CD4-positive, CD25-positive, alpha-beta regulatory T cell (primary cell): Measurements from ENCODE around the gene SOS2. TPM values are rescaled to one million over a fixed set of nuclear protein-coding genes. Genes with fewer than 3 reads are reported as not detected.
A peak's percentile ranks its signal among the peaks of the same experiment; 100 is the strongest.

Experiments
- ATAC-seq, 2 donors: fragments of 150-1000 bp; cut with Tn5 transposase; one replicate each; pipeline ENCODE4 v1.10.0; 2021; ENCODE audit warnings: low read depth in 2 of 2, moderate number of reproducible peaks in 2 of 2, moderate library complexity in 1 of 2
- DNase-seq, 3 donors: peaks; one replicate each; pipeline versions ENCODE4 v3.0.0 to v3.0.0-alpha.2; 2012 to 2022; ENCODE audit warnings: mixed read lengths in 1 of 3
- H3K27ac ChIP-seq: one replicate; pipeline ENCODE4 v1.7.0; 2013; ENCODE audit warnings: mild to moderate bottlenecking, low read length; ENCODE audit not compliant: insufficient read depth, poor library complexity, severe bottlenecking
- H3K27me3 ChIP-seq: one replicate; pipeline ENCODE4 v1.7.0; 2013; ENCODE audit warnings: low read length; ENCODE audit not compliant: control insufficient read depth, insufficient read depth
- H3K36me3 ChIP-seq: one replicate; pipeline ENCODE4 v1.7.0; 2013; ENCODE audit warnings: mild to moderate bottlenecking, low read length, moderate library complexity; ENCODE audit not compliant: control insufficient read depth, insufficient read depth
- H3K4me1 ChIP-seq: 2 replicates; pipeline ENCODE4 v1.7.0; 2013; ENCODE audit warnings: mild to moderate bottlenecking, low read length; ENCODE audit not compliant: insufficient read depth, control insufficient read depth, poor library complexity, severe bottlenecking
- H3K4me3 ChIP-seq: one replicate; pipeline ENCODE4 v1.7.0; 2013; ENCODE audit warnings: low read depth, mild to moderate bottlenecking, low read length, moderate library complexity
- H3K9me3 ChIP-seq, 2 experiments: 1 replicate in 1 of 2; 2 replicates in 1 of 2; pipeline ENCODE4 v1.7.0; 2013; ENCODE audit warnings: low read length in 2 of 2, mild to moderate bottlenecking in 1 of 2, moderate library complexity in 1 of 2; ENCODE audit not compliant: control insufficient read depth in 2 of 2
- H3K27ac Mint-ChIP-seq, 3 donors: one replicate each; pipeline ENCODE4 v1.8.0; 2020 to 2022; ENCODE audit warnings: mild to moderate bottlenecking in 3 of 3, mixed read lengths in 3 of 3, moderate library complexity in 2 of 3
- H3K27me3 Mint-ChIP-seq: one replicate; pipeline ENCODE4 v1.8.0; 2022; ENCODE audit warnings: mild to moderate bottlenecking, mixed read lengths
- H3K36me3 Mint-ChIP-seq: one replicate; pipeline ENCODE4 v1.8.0; 2020; ENCODE audit warnings: mixed read lengths
- H3K4me1 Mint-ChIP-seq, 4 donors: one replicate each; pipeline ENCODE4 v1.8.0; 2020 to 2022; ENCODE audit warnings: mixed read lengths in 4 of 4, mild to moderate bottlenecking in 1 of 4
- H3K4me3 Mint-ChIP-seq, 4 donors: one replicate each; pipeline ENCODE4 v1.8.0; 2020 to 2022; ENCODE audit warnings: mild to moderate bottlenecking in 4 of 4, mixed read lengths in 4 of 4, moderate library complexity in 3 of 4
- H3K9me3 Mint-ChIP-seq, 7 donors: one replicate each; pipeline ENCODE4 v1.8.0; 2020 to 2022; ENCODE audit warnings: mixed read lengths in 7 of 7, mild to moderate bottlenecking in 3 of 7, moderate library complexity in 2 of 7
- polyA plus RNA-seq, 4 donors: library from polyadenylated mRNA; unstranded; fragments of 300-500 nt; fragmentation: Illumina TruSeq; gene quantifications; one replicate each; pipeline ENCODE4 v1.2.3, GENCODE V29; 2021
- total RNA-seq: library from RNA; stranded (reverse); gene quantifications from one replicate; pipeline ENCODE4 v1.2.3, GENCODE V29; 2022

The SOS2 gene
- total RNA-seq (13.2 TPM), polyA plus RNA-seq (1 to 10 TPM; 3.6 to 5.5 (median 4.8) TPM)

DNA sequence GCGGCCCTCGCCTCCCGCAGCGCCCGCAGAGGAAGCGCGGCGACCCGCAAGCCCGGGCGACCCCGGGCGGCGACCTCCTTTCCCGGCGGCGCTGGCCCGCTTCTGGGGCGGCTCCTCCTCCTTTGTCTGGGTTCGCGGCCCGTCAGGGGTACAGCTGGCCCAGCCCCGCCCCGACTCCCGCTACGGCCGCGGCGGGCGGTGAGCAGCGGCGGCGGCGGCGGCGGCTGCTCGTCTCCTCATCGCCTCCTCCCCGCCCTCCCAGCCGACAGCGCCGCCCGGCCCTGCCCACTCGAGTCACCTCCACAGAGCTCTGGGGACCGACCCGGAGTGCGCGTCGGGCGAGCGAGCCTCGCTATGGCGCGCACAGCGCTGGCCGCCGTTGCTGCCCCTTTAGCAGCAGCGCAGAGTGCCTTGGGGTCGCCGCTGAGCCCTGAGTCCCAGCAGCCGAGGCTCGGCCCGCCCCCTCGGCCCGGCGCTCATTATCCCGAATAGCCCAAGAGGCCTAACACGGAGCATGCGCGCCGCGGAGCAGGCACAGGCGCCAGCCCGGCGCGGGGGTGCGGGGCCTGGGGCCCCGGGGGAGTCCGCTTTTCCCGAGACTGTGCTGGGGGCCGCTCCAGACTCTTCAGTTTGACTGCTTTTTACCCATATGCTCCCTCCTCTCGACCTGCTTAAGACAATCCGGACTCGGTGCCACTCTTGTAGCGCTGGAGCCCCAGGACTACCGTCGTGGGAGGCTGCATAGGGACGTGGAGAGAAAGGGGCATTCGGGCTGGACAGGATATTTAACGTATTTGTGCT lies at the start of gene SOS2:
Gene SOS2 (minus strand): TSS at position 104 of the 801 bp plus-strand sequence. CDS start 295 bp downstream, outside the sequence.
- H3K27ac ChIP-seq = peak within 1 kb of the TSS; percentile 77
- H3K36me3 Mint-ChIP-seq = peaks cover 3% of the 10 kb centered on the region
- peaks cover 3 to 4% of the 10 kb centered on the region in 2 experiments for H3K9me3 ChIP-seq
- peaks cover 0 to 5% (median 2%) of the 10 kb centered on the region in 7 donors for H3K9me3 Mint-ChIP-seq
- H3K4me1 Mint-ChIP-seq = peaks cover 22 to 54% (median 37%) of the 10 kb centered on the region in 4 donors
- H3K4me3 ChIP-seq = peak within 1 kb of the TSS; percentile 87
- H3K4me3 Mint-ChIP-seq = peak within 1 kb of the TSS; percentile 85 to 97 (median 92)
- H3K36me3 ChIP-seq = no peaks in the 10 kb centered on the region
- peak; percentile 80 to 83 for ATAC-seq
- peaks cover 20% of the 10 kb centered on the region for H3K4me1 ChIP-seq
- H3K27ac Mint-ChIP-seq = peak within 1 kb of the TSS; percentile 87 to 97 (median 94)
- H3K27me3 Mint-ChIP-seq = peaks cover 59% of the 10 kb centered on the region
- DNase-seq = peak; percentile 75 to 81 (median 77)
- H3K27me3 ChIP-seq = peaks cover 12% of the 10 kb centered on the region

DNA sequence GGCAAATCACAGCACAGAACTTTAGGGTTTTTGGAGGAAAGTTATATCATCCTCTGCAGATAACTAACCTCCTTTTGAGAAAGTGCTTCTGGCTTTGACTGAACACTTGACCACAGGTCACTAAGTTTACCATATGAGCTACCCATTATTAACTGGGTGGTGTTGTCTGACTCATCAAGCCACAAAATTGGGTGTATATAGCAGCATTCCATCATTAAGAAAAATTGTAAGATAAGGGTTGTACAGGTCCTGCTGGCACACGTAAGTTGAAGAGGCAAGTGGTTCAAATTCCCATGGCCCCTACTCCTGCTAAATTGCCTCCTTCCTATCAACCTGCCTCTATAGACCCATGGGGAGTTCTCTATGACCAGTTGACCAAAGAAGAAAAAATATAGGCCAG lies 41.1 kb upstream of the SOS2 start:
- Histone ChIP-seq H3K4me1 (no peaks in the 10 kb centered on the region), H3K27ac (no peak overlapping the region), H3K36me3 (no peaks in the 10 kb centered on the region), H3K27me3 (no peaks in the 10 kb centered on the region), H3K4me3 (no peak overlapping the region), H3K9me3 (no peaks in the 10 kb centered on the region)
- DNase-seq (no peak), ATAC-seq (no peak)
- H3K36me3 Mint-ChIP-seq = peaks cover 15% of the 10 kb centered on the region
- no peak overlapping the region for H3K4me3 Mint-ChIP-seq
- H3K4me1 Mint-ChIP-seq = no peaks in the 10 kb centered on the region
- no peaks in the 10 kb centered on the region for H3K9me3 Mint-ChIP-seq
- H3K27me3 Mint-ChIP-seq = peaks cover 4% of the 10 kb centered on the region
- no peak overlapping the region for H3K27ac Mint-ChIP-seq

DNA sequence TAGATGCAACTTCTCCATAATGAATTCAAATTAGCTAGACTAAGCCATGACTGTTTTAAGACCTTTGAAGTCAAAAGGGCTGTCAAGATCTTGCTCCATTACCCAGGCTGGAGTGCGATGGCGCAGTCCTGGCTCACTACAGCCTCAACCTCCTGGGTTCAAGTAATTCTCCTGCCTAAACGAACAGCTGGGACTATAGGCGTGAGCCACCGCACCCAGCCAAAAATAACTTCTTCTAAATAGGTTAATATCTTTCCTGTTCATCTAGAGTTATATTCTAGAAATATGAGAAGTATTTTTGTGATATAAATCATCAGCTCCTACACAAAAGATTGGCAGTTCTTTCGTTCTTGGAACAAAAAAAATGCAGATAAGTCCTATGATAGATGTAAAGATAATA lies 39.6 kb upstream of the SOS2 start:
- no peaks in the 10 kb centered on the region for H3K9me3 Mint-ChIP-seq
- H3K27me3 ChIP-seq = no peaks in the 10 kb centered on the region
- H3K4me3 Mint-ChIP-seq = no peak overlapping the region
- ATAC-seq (no peak), DNase-seq (no peak)
- no peaks in the 10 kb centered on the region for H3K9me3 ChIP-seq
- no peaks in the 10 kb centered on the region for H3K36me3 ChIP-seq
- H3K4me1 ChIP-seq = no peaks in the 10 kb centered on the region
- no peak overlapping the region for H3K4me3 ChIP-seq
- H3K27me3 Mint-ChIP-seq = peaks cover 2% of the 10 kb centered on the region
- no peaks in the 10 kb centered on the region for H3K4me1 Mint-ChIP-seq
- no peak overlapping the region for H3K27ac ChIP-seq
- no peak overlapping the region for H3K27ac Mint-ChIP-seq
- H3K36me3 Mint-ChIP-seq = peaks cover 10% of the 10 kb centered on the region

DNA sequence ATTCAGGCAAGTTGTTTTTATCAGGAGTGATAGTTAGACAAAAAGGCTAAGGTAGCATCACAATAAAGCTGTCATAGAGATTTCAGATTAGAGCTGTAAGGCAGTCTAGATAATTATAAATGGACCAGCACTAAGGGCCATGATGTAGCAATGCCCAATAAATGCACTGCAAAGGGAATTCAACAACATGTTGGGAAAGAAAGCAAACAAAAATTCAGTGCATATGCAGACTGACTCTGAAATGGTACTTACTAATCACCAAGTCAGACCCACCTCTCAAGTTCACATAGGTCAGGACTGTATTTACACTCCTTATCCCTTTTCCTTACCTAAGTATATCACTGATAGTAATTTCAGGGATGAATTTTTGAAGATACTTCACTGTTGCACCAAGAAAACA lies 33.7 kb upstream of the SOS2 start:
- Mint-ChIP-seq H3K27me3 (no peaks in the 10 kb centered on the region), H3K9me3 (no peaks in the 10 kb centered on the region), H3K36me3 (peaks cover 17% of the 10 kb centered on the region), H3K4me1 (peaks cover 0 to 7% (median 2%) of the 10 kb centered on the region in 4 donors), H3K27ac (no peak overlapping the region), H3K4me3 (no peak overlapping the region)
- no peak overlapping the region for H3K27ac ChIP-seq
- no peaks in the 10 kb centered on the region for H3K27me3 ChIP-seq
- no peak overlapping the region for H3K4me3 ChIP-seq
- H3K36me3 ChIP-seq = no peaks in the 10 kb centered on the region
- ATAC-seq (no peak), DNase-seq (no peak)
- H3K4me1 ChIP-seq = no peaks in the 10 kb centered on the region
- no peaks in the 10 kb centered on the region for H3K9me3 ChIP-seq

DNA sequence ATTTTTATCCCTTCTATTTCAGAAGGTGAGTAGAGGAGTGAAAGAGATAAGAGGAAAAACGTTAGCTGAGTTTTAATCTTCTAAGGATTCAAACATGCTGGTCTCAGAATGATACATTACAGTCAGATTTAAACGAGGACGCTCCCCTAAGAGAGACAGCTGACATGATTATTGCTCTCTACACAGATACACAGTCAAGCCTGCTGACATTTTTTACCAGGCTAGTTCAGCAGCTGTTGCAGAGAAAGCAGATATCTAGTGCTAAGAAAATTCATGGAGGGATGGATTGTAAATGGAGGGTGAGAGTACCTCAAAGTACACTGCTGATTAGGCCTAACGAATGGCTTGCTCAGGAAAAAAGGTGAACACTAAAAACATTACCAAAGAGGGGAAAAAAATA lies 31.9 kb upstream of the SOS2 start:
- no peak for DNase-seq
- H3K27ac ChIP-seq = no peak overlapping the region
- no peaks in the 10 kb centered on the region for H3K36me3 ChIP-seq
- H3K36me3 Mint-ChIP-seq = peaks cover 13% of the 10 kb centered on the region
- no peaks in the 10 kb centered on the region for H3K27me3 Mint-ChIP-seq
- ATAC-seq = no peak
- H3K27ac Mint-ChIP-seq = peak overlapping the region in 2 of 3 donors; percentile 36 to 45
- H3K9me3 Mint-ChIP-seq = no peaks in the 10 kb centered on the region
- no peaks in the 10 kb centered on the region for H3K9me3 ChIP-seq
- H3K4me3 ChIP-seq = no peak overlapping the region
- no peaks in the 10 kb centered on the region for H3K27me3 ChIP-seq
- H3K4me1 Mint-ChIP-seq = peaks cover 0 to 8% (median 2%) of the 10 kb centered on the region in 4 donors
- H3K4me3 Mint-ChIP-seq = no peak overlapping the region
- no peaks in the 10 kb centered on the region for H3K4me1 ChIP-seq

DNA sequence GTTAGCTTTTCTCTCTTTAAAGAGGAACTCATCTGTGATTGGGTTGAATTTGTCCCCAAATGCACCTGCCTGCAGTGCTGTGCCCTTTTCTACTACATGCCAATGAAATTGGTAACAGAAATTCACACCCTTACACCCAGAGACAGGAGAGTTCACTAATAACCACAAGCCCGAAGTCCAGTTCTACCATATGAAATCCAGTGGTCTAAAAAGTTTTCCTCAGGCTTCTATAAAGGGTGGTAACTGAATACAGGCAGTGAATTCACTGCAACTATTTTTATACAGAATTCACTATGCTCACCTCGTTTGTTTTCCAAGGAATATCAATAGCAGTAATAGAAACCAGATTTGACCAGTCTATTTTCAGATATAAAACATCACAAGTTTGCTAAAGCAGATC lies 31.5 kb upstream of the SOS2 start:
- H3K9me3 Mint-ChIP-seq = no peaks in the 10 kb centered on the region
- Histone ChIP-seq H3K4me3 (no peak overlapping the region), H3K27me3 (no peaks in the 10 kb centered on the region), H3K27ac (no peak overlapping the region), H3K4me1 (no peaks in the 10 kb centered on the region), H3K36me3 (no peaks in the 10 kb centered on the region), H3K9me3 (no peaks in the 10 kb centered on the region)
- no peaks in the 10 kb centered on the region for H3K27me3 Mint-ChIP-seq
- ATAC-seq (no peak), DNase-seq (no peak)
- H3K36me3 Mint-ChIP-seq = peaks cover 13% of the 10 kb centered on the region
- peaks cover 0 to 8% (median 2%) of the 10 kb centered on the region in 4 donors for H3K4me1 Mint-ChIP-seq
- H3K4me3 Mint-ChIP-seq = no peak overlapping the region
- H3K27ac Mint-ChIP-seq = peak overlapping the region in 1 of 3 donors; percentile 36

DNA sequence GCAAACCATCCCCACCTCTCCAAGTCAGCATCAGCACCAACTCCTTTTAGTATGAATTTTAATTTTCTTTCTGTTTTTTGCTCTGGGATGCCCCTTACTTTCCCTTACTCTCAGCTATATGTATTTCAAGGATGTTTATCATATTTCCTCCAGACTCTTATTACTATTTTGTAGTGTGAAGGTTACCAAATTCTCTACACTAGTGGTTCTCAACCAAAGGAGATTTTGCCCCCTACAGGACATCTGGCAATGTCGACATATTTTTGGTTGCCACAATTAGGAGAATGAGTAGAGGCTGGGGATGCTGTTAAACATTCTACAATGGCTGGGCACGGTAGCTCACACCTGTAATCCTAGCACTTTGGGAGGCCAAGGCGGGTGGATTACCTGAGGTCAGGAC lies 29.1 kb upstream of the SOS2 start:
- H3K9me3 ChIP-seq = no peaks in the 10 kb centered on the region
- H3K4me3 ChIP-seq = no peak overlapping the region
- Mint-ChIP-seq H3K9me3 (no peaks in the 10 kb centered on the region), H3K36me3 (peaks cover 13% of the 10 kb centered on the region), H3K4me3 (no peak overlapping the region), H3K27me3 (no peaks in the 10 kb centered on the region), H3K27ac (no peak overlapping the region), H3K4me1 (peaks cover 0 to 8% (median 2%) of the 10 kb centered on the region in 4 donors)
- H3K27ac ChIP-seq = no peak overlapping the region
- no peaks in the 10 kb centered on the region for H3K4me1 ChIP-seq
- peak in 2 of 3 donors; percentile 38 to 60 for DNase-seq
- no peaks in the 10 kb centered on the region for H3K27me3 ChIP-seq
- peak; percentile 47 to 67 for ATAC-seq
- no peaks in the 10 kb centered on the region for H3K36me3 ChIP-seq

DNA sequence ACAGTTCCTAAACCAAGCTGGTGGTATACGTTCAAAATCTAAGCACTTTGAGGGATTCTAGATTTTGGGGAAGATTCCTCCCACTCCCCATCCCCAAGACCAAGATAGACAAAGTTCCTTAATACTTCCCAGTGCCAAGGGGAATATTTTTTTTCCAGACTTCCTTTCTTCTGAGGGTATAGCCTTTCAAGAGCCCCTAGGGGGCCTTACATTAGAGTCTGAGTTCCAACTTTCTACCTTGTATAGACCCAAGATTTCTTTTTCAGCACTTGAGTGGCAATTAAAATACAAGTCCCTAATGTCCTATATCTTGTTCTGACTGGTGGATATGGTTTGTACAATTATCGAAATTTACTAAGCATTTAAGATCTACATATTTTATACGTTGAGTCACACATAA lies 28.7 kb upstream of the SOS2 start:
- peaks cover 0 to 8% (median 2%) of the 10 kb centered on the region in 4 donors for H3K4me1 Mint-ChIP-seq
- no peaks in the 10 kb centered on the region for H3K9me3 Mint-ChIP-seq
- no peaks in the 10 kb centered on the region for H3K9me3 ChIP-seq
- H3K27ac Mint-ChIP-seq = peak overlapping the region in 1 of 3 donors; percentile 57
- no peak overlapping the region for H3K4me3 Mint-ChIP-seq
- no peak overlapping the region for H3K4me3 ChIP-seq
- H3K36me3 Mint-ChIP-seq = peaks cover 13% of the 10 kb centered on the region
- ATAC-seq = no peak
- H3K27me3 ChIP-seq = no peaks in the 10 kb centered on the region
- H3K27ac ChIP-seq = no peak overlapping the region
- H3K36me3 ChIP-seq = no peaks in the 10 kb centered on the region
- DNase-seq = no peak
- H3K27me3 Mint-ChIP-seq = no peaks in the 10 kb centered on the region
- no peaks in the 10 kb centered on the region for H3K4me1 ChIP-seq
